HepG2 (cell line): Measurements from ENCODE around the gene TTLL1. TPM values are rescaled to one million over a fixed set of nuclear protein-coding genes. Genes with fewer than 3 reads are reported as not detected.

Source experiments
- ATM ChIP-seq: fragments of 450-650 bp; IDR thresholded peaks from 2 replicates; pipeline ENCODE4 v1.7.1; 2017; ENCODE audit warnings: mild to moderate bottlenecking, borderline replicate concordance
- JUNB ChIP-seq: sonication (generic); formaldehyde crosslinking; IDR thresholded peaks from 2 replicates; pipeline ENCODE4 v1.8.0; 2022; ENCODE audit warnings: missing genetic modification reagents, mild to moderate bottlenecking, borderline replicate concordance
- NFYB ChIP-seq: sonication (generic); formaldehyde crosslinking; IDR thresholded peaks from 2 replicates; pipeline ENCODE4 v1.4.0; 2020; ENCODE audit warnings: missing genetic modification reagents
- NR2F2 ChIP-seq: IDR thresholded peaks from 2 replicates; pipeline ENCODE4 v1.6.1; 2012; ENCODE audit warnings: low read depth, inconsistent platforms, borderline replicate concordance
- RNF2 ChIP-seq: fragments of 450-650 bp; conservative IDR thresholded peaks from 2 replicates; pipeline ENCODE4 v1.6.1; 2016; ENCODE audit warnings: low read depth
- SAP130 ChIP-seq: IDR thresholded peaks from 2 replicates; pipeline ENCODE4 v1.6.1; 2016; ENCODE audit warnings: low read depth
- THAP11 ChIP-seq: IDR thresholded peaks from 2 replicates; pipeline ENCODE4 v1.6.1; 2016; ENCODE audit warnings: missing biosample characterization, missing genetic modification reagents
- ZNF264 ChIP-seq: sonication (generic); formaldehyde crosslinking; IDR thresholded peaks from 2 replicates; pipeline ENCODE4 v1.4.0; 2020; ENCODE audit warnings: missing genetic modification reagents
- polyA plus RNA-seq, 8 experiments: library from polyadenylated mRNA; depleted of rRNA in 3 of 8; stranded (reverse) in 7 of 8; unstranded in 1 of 8; fragments of >200 nt; fragmentation: Illumina TruSeq in 4 of 8; extraction: Trizol in 4 of 8; gene quantifications; 2 replicates each; pipeline versions ENCODE4 v1.2.1 to v1.2.3, GENCODE V29; 2011 to 2016; ENCODE audit warnings: low read depth in 4 of 8, missing spikeins in 1 of 8, mixed read lengths in 1 of 8; ENCODE audit not compliant: insufficient read depth in 1 of 8
- total RNA-seq, 5 experiments: library from RNA; depleted of rRNA; stranded (reverse); fragments of >200 nt; fragmentation: Illumina TruSeq; extraction: Trizol; gene quantifications; 2 replicates each; pipeline ENCODE4 v1.2.3, GENCODE V29; 2016; ENCODE audit warnings: low read depth in 1 of 5
- TF ChIP-seq, protein P1 (sequence below): sonication (generic); formaldehyde crosslinking; IDR thresholded peaks from 2 replicates; pipeline ENCODE4 v1.5.1; 2020; ENCODE audit warnings: mild to moderate bottlenecking, missing genetic modification reagents, borderline replicate concordance
- TF ChIP-seq, protein P2 (sequence below): sonication (generic); formaldehyde crosslinking; IDR thresholded peaks from 2 replicates; pipeline ENCODE4 v1.5.1; 2020; ENCODE audit warnings: missing genetic modification reagents, mild to moderate bottlenecking, borderline replicate concordance
- TF ChIP-seq, protein P3 (sequence below): IDR thresholded peaks from 2 replicates; pipeline ENCODE4 v1.6.1; 2016; ENCODE audit warnings: missing compliant biosample characterization, missing genetic modification reagents, borderline replicate concordance
- TF ChIP-seq, protein P4 (sequence below): sonication (generic); formaldehyde crosslinking; IDR thresholded peaks from 2 replicates; pipeline ENCODE4 v1.4.0; 2020; ENCODE audit warnings: mild to moderate bottlenecking, missing genetic modification reagents, borderline replicate concordance

TTLL1 gene
- total and polyA plus RNA-seq, 2 of the 13 experiments (the other 11 are each of a cell fraction or from before 2014, with no cell fraction given), result 1.6 to 5.3 TPM

DNA sequence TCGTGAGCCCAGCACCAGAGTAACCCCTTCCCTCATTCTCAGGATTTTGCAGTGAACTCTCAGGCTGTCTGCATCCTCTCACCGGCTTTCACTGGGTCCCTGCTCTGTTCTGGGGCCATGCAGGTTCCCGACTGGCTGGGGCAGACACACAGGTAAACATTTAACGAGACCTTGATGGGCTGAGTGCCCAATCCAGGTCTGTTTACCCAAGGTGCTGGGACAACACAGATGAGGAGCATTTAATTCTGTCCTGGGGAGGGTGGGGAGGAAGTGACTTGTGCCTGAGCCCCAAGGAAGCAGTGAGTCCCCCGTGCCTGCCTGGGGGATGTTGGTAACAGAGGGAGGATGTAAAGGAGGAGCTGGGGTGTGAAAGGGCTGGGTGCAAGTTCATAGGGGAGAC, 25.8 kb upstream of the TTLL1 start (continued):
- TF ChIP-seq NFYB (CRISPR knock-in tag) (no peak), SAP130 (0 out of 2 replicates have a peak, but pooled peaks have one; percentile 20), JUNB (CRISPR knock-in tag) (no peak), RNF2 (no peak), ATM (no peak), NR2F2 (no peak), ZNF264 (CRISPR knock-in tag) (no peak), THAP11 (CRISPR knock-in tag) (no peak)
- TF ChIP-seq, protein P1, sequence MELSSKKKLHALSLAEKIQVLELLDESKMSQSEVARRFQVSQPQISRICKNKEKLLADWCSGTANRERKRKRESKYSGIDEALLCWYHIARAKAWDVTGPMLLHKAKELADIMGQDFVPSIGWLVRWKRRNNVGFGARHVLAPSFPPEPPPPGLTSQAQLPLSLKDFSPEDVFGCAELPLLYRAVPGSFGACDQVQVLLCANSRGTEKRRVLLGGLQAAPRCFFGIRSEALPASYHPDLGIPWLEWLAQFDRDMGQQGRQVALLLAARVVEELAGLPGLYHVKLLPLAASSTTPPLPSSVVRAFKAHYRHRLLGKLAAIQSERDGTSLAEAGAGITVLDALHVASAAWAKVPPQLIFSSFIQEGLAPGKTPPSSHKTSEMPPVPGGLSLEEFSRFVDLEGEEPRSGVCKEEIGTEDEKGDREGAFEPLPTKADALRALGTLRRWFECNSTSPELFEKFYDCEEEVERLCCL, result no peak
- TF ChIP-seq, protein P2, sequence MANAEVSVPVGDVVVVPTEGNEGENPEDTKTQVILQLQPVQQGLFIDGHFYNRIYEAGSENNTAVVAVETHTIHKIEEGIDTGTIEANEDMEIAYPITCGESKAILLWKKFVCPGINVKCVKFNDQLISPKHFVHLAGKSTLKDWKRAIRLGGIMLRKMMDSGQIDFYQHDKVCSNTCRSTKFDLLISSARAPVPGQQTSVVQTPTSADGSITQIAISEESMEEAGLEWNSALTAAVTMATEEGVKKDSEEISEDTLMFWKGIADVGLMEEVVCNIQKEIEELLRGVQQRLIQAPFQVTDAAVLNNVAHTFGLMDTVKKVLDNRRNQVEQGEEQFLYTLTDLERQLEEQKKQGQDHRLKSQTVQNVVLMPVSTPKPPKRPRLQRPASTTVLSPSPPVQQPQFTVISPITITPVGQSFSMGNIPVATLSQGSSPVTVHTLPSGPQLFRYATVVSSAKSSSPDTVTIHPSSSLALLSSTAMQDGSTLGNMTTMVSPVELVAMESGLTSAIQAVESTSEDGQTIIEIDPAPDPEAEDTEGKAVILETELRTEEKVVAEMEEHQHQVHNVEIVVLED (CRISPR knock-in tag), result no peak
- TF ChIP-seq, protein P3, sequence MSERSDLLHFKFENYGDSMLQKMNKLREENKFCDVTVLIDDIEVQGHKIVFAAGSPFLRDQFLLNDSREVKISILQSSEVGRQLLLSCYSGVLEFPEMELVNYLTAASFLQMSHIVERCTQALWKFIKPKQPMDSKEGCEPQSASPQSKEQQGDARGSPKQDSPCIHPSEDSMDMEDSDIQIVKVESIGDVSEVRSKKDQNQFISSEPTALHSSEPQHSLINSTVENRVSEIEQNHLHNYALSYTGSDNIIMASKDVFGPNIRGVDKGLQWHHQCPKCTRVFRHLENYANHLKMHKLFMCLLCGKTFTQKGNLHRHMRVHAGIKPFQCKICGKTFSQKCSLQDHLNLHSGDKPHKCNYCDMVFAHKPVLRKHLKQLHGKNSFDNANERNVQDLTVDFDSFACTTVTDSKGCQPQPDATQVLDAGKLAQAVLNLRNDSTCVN, result no peak
- TF ChIP-seq, protein P4, sequence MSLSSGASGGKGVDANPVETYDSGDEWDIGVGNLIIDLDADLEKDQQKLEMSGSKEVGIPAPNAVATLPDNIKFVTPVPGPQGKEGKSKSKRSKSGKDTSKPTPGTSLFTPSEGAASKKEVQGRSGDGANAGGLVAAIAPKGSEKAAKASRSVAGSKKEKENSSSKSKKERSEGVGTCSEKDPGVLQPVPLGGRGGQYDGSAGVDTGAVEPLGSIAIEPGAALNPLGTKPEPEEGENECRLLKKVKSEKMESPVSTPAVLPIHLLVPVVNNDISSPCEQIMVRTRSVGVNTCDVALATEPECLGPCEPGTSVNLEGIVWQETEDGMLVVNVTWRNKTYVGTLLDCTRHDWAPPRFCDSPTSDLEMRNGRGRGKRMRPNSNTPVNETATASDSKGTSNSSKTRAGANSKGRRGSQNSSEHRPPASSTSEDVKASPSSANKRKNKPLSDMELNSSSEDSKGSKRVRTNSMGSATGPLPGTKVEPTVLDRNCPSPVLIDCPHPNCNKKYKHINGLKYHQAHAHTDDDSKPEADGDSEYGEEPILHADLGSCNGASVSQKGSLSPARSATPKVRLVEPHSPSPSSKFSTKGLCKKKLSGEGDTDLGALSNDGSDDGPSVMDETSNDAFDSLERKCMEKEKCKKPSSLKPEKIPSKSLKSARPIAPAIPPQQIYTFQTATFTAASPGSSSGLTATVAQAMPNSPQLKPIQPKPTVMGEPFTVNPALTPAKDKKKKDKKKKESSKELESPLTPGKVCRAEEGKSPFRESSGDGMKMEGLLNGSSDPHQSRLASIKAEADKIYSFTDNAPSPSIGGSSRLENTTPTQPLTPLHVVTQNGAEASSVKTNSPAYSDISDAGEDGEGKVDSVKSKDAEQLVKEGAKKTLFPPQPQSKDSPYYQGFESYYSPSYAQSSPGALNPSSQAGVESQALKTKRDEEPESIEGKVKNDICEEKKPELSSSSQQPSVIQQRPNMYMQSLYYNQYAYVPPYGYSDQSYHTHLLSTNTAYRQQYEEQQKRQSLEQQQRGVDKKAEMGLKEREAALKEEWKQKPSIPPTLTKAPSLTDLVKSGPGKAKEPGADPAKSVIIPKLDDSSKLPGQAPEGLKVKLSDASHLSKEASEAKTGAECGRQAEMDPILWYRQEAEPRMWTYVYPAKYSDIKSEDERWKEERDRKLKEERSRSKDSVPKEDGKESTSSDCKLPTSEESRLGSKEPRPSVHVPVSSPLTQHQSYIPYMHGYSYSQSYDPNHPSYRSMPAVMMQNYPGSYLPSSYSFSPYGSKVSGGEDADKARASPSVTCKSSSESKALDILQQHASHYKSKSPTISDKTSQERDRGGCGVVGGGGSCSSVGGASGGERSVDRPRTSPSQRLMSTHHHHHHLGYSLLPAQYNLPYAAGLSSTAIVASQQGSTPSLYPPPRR, result no peak
